Hepatic stellate cell (primary cell): ENCODE results near the gene WFS1.

Experiments
- DNase-seq: peaks from one replicate; pipeline ENCODE4 v3.0.0; 2011; ENCODE audit warnings: low spot score

The WFS1 gene

GRCh38 chr4:6299875-6300274 lies 30.2 kb downstream of the WFS1 start:
- DNase-seq, result no peak

GRCh38 chr4:6300359-6300758 lies 30.7 kb downstream of the WFS1 start:
- DNase-seq, result no peak

GRCh38 chr4:6301051-6301731 lies 31.5 kb downstream of the WFS1 start:
- DNase-seq, result no peak

GRCh38 chr4:6301732-6302442 lies 32.2 kb downstream of the WFS1 start:
- no peak for DNase-seq

- no peak for DNase-seq
These were observed 33.2 kb downstream of the WFS1 start for GRCh38 chr4:6302869-6303268.

GRCh38 chr4:6303943-6304342 lies 34.3 kb downstream of the WFS1 start:
- no peak for DNase-seq

GRCh38 chr4:6306299-6306698 lies 36.6 kb downstream of the WFS1 start:
- DNase-seq, result no peak

- no peak for DNase-seq
These were observed 37.6 kb downstream of the WFS1 start for GRCh38 chr4:6307230-6307629.

- DNase-seq, result no peak
These were observed 38.2 kb downstream of the WFS1 start for GRCh38 chr4:6307891-6308290.

GRCh38 chr4:6308899-6309643 lies 39.4 kb downstream of the WFS1 start:
- no peak for DNase-seq

GRCh38 chr4:6309777-6310176 lies 40.1 kb downstream of the WFS1 start:
- no peak for DNase-seq

GRCh38 chr4:6313216-6313615 lies 43.6 kb downstream of the WFS1 start:
- DNase-seq, result no peak

- no peak for DNase-seq
These were observed 46.9 kb downstream of the WFS1 start for GRCh38 chr4:6316461-6317003.

GRCh38 chr4:6318206-6318605 lies 48.6 kb downstream of the WFS1 start:
- DNase-seq, result no peak

GRCh38 chr4:6319530-6320150 lies 50.0 kb downstream of the WFS1 start:
- DNase-seq, result no peak

GRCh38 chr4:6320663-6321062 lies 51.0 kb downstream of the WFS1 start:
- no peak for DNase-seq

GRCh38 chr4:6321361-6321760 lies 51.7 kb downstream of the WFS1 start:
- DNase-seq, result no peak

- no peak for DNase-seq
These were observed 52.6 kb downstream of the WFS1 start for GRCh38 chr4:6322067-6322760.

- DNase-seq, result no peak
These were observed 53.3 kb downstream of the WFS1 start for GRCh38 chr4:6322761-6323566.

- DNase-seq, result no peak
These were observed 54.9 kb downstream of the WFS1 start for GRCh38 chr4:6324461-6324998.
